GM19463 (cell line): ENCODE results near the gene SERPINB6.
"Not testable (repeated sequence)": the region's sequence is repeated elsewhere in the genome, so short reads cannot be mapped to it uniquely, and the experiment has no call there.

ENCODE experiments used
- ATAC-seq: cut with Tn5 transposase; IDR thresholded peaks from one replicate; pipeline ENCODE4 v1.9.1; 2021; ENCODE audit warnings: mild to moderate bottlenecking, moderate library complexity; ENCODE audit not compliant: unreplicated experiment

SERPINB6 gene

DNA sequence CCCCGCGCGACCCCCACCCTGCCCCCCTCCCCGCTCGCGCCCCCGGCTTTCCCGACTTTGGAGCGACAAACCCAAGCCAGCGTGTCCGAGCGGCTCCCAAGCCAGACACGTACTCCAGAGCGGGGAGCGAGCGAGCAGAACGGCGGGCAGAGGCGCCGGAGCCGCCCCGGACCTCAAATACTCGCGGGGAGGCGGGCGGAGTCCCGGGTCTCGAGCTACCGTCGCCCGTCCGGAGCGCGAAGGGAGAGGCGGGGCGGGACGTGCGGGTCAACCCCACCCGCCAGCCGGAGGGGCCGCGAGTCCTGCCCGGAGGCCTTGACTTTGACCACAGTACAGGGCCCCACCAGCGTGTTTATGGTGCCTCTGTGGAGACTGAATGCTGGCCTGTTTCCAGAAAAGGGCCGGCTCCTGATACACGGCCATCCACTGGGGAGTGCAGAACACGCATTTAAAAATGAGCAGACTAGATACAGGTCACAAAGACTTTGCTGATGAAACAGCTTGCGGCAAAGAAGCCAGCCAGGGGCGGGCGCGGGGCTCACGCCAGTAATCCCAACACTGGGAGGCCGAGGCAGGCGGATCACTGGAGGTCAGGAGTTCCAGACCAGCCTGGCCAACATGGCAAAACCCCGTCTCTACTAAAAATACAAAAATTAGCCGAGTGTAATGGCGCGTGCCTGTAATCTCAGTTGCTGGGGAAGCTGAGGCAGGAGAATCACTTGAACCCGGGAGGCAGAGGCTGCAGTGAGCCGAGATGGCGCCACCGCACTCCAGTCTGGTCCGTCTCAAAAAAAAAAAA, at the start of gene SERPINB6:
Gene SERPINB6, minus strand, starts transcription at position 148 of the 799 bp plus-strand sequence. CDS start 12,235 bp downstream, outside the sequence.
- no peak for ATAC-seq

DNA sequence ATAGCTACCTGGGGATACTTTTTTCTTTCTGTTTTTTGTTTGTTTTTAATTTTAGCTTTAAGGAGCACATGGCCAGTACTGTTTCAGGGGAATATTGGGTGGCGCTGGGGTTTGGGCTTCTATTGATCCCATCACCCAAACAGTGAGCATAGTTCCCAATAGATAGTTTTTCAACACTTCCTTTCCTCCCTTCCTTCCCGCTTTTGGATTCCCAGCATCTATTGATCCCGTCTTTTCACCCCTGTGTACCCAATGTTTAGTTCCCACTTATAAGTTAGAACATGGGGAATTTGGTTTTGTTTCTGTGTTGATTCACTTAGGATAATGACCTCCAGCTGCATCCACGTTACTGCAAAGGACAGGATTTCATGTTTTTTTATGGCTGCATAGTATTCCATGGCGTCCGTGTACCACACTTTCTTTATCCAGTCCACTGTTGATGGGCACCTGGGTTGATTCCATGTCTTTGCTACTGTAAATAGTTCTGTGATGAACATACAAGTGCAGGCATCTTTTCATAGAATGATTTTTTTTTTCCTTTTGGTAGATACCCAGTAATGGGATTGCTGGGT, 48.5 kb upstream of the SERPINB6 start:
- ATAC-seq: no peak

DNA sequence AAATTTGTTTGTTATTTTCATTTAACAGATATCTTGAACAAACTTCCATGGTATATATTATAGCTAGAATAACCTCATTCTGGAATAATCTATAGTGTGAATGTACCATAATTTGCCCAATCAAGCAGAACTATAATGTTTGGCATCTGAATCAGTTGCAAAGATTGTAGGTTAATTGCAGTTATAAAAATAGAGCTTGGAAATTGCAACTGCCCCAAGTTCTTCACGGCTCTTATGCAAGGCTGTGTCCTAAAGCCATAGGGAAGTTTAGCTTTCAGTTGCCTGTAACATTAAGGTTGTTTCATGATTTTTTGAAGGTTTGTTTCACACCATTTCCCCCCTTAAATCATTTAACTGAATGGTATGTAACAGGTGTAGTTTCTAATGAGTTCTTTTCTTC, 47.7 kb upstream of the SERPINB6 start:
- ATAC-seq: no peak

DNA sequence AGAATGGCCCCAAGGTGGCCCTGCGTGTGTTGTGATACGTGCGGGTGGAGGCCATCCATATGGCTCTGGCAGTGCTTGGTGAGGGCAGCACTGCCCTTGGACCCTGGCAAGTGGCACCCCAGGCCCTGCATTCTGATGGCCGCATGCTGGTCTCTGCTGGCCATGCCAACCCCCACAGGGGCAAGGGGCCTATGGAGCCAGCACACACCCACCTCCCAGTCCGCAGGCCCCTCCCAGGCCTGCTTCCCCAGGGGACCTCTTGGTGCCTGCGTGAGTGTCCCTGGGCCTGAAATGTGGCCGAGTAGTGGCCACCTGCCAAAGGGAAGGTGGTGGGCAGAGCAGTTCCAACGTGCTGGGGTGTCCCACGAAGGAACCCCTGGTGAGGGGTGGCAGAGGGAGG, 45.9 kb upstream of the SERPINB6 start:
- ATAC-seq: no peak

DNA sequence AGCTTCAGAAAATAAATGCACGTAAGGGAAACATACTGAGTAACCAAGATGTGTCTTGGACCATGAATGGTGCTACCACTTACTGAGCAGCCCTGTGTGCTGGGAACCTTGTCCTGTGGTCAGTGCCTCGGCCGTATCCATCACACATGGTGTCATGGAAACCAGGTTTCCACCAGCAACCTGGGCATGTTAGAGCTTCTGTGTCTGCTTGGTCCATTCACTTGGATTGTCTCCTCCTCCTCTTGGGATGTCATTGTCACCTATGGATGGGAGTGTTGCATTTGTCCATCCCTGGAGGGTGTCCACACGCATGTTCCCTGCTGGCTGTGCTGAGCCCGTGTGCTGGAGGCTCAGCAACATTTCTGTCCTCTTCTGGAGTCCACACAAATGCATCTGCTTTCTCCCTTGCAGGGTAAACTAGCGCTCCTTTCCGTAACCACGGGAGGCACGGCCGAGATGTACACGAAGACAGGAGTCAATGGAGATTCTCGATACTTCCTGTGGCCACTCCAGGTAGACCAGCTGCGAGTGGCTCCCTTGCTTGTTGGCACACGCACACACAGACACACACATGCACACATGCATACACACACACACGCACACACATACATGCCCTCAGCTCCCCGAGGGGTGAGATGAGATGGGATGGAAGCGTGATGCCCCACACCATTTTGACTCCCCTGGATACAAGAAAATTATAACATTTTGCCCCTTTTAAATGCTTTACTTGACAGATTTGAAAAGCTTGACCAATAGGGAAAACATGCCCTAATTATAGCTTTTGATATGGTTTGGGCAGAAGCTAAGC, 45.3 kb upstream of the SERPINB6 start:
- no peak for ATAC-seq

DNA sequence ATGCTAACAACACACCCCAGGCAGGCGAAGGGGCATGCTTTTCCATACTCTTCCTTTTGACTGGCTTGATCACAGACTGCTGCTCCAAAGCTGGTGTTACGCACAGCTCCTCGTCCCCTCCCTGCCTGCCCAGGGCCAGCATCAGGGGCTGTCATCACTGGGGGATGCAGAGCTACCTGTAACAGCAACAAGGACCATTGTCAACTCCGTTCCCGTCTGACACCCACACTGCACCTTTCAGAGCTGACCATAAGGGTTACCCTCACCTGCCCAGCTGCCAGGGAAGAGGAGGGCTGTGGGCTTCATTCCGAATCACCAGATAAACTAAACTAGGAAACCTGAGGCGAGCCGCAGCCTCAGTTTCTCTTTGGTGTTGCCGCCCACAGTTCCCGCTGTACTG, 43.8 kb upstream of the SERPINB6 start:
- no peak for ATAC-seq

DNA sequence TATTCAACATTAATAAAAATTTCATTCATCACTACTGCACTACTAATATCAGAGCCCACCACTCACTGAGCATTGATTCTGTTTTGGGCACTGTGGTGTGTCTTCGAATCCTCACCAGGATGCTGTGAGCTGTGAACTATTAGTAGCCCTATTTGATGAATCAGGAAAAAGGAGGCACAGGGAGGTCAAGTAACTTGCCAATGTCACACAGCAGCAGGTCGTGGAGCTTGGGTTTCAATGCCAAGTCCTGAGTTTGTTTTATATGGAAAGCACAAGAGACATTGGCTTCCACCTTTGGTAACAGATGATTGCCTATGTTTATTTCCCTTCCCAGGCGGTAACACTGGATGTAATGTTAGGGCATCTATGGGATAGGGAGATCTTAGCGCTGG, 43.3 kb upstream of the SERPINB6 start:
- no peak for ATAC-seq

DNA sequence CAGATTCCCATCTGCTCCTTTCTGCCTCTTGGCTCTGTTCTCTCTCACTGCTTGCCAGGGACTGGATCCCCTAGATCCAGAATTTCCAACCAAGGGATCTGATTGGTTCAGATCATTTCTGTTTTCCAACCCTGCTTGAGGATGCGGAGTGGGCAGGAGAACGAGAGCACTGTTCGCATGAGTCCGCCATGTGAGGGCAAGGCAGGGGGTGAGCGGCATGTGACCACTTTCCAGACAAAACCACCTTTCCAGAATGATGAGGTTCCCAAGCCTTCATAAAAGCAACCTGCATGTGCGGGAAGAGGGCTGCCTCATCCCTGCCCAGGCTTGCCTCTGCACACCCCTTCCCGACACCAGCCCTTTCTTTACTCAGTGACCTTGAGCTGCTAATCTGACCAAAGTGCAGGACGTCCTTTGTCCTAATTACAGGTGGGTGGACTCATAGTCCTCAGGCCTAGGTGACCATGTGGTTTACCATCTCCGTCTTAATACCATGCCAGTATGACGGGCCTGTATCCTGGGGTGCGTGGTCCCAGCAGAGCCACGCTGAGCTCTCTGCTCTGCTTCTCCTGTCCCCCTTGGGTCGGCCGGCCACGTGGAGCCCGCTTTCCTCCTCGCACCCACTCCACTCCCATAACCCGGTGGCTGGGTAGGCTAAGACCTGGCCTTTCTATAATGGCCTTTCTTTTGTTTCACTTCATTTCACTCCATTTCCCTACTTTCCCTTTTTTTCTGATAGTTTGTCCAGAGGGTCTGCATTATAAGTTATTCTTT, 42.7 kb upstream of the SERPINB6 start:
- no peak for ATAC-seq

DNA sequence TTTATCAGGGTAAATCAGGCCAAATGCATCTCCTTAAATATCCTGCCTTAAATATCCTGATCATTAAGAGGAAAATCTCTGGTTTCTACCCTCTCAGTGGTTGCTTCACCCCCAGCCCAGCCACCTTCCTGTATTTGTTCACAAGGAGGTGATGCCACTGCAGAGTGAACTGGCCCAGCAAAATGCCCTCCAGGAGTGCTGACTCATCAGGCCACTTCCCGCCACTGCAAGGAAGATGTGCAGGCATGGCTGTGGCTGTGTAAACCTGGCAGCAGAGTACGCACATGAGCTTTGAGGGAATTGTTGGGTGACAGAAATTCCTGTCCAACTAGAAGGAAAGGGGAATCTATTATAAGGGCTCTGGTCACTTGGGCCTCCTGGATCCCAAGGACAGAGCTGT, 42.1 kb upstream of the SERPINB6 start:
- no peak for ATAC-seq

DNA sequence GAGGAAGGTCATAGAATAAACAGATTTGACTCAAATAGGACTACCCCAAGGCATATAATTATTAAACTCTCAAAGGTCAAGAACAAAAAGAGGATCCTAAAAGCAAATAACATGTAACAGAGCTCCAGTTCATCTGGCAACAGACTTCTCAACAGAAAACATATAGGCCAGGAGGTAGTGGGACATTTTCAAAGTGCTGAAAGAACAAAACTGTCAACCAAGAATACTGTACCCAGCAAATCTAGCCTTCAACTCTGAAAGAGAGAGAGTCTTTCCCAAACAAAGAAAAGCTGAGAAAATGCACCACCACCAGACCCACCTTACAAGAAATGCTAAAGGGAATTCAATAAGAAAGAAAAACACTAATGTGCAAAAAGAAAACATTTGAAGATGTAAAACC, 40.2 kb upstream of the SERPINB6 start:
- no peak for ATAC-seq

DNA sequence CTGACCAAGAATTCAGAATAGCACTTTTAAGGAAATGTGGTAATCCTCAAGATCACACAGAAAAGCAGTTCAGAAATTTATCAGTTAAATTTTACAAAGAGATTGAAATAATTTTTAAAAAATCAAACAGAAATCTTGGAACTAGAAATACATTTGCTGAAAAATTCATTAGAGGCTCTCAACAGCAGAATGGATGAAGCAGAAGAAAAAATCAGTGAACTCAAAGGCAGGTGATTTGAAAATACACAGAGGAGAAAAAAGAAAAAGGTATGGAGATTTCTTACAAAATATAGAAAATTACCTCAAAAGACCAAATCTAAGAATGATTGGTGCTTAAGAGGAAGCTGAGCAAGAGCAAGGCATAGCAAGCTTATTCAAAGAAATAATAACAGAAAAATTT, 39.8 kb upstream of the SERPINB6 start:
- no peak for ATAC-seq

DNA sequence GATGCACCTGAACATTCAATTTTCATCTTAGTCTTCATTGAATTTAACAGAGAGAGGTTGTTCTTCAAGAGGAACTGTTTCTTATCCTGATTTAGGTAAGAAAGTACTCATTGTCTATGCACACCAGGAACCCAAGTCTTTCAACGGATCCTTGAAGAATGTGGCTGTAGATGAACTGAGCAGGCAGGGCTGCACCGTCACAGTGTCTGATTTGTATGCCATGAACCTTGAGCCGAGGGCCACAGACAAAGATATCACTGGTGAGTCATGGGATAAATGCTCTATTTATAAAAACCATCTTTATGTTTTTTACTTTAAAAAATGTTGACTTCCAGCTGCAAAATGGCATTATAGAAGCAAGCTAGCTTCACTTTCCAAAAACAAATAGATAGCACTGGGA, 38.6 kb upstream of the SERPINB6 start:
- no peak for ATAC-seq

DNA sequence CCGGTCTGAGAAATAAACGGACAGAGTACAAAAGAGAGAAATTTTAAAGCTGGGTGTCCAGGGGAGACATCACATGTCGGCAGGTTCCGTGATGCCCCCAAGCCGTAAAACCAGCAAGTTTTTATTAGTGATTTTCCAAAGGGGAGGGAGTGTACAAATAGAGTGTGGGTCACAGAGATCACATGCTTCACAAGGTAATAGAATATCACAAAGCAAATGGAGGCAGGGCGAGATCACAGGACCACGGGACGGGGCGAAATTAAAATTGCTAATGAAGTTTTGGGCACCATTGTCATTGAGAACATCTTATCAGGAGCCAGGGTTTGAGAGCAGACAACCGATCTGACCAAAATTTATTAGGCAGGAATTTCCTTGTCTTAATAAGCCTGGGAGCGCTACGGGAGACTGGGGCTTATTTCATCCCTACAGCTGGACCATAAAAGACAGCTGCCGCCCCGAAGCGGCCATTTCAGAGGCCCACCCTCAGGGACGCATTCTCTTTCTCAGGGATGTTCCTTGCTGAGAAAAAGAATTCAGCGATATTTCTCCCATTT, 37.4 kb upstream of the SERPINB6 start:
- not testable (repeated sequence) for ATAC-seq

DNA sequence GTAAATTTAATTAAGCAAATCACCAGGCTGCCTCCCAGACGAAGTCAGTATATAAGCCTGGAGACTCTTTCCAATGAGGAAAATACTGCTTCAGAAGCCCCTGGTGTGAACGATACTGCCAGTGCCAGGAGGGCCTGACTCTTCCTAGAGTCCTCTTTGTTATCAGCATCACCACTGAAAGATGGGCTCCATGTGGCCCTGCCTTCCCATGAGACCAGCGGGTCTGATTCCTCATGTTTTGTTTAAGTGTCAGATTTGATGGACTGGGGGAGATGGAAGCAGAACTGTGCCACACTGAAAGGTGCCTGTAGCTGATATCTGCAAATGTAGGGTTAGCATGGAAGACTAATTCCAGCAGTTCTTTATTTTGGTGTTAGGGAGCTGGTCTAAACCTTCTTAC, 36.2 kb upstream of the SERPINB6 start:
- ATAC-seq: no peak

DNA sequence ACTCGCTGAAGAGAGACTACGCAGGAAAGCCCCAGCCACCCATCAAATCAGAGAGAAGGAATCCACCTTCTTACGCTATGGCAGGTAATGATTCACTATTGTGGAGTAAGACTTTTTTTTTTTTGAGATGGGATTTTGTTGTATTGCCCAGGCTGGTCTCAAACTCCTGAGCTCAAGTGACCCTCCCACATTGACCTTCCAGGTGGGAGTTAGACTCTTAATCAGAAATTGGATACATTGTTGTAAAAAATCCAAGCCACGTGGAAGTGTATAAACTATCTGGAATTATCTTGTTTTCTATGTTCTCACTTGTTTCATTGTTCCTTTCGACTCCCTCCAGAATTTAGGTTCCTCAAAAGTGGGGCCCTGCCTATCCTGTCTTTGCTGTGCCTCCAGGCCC, 35.1 kb upstream of the SERPINB6 start:
- no peak for ATAC-seq

DNA sequence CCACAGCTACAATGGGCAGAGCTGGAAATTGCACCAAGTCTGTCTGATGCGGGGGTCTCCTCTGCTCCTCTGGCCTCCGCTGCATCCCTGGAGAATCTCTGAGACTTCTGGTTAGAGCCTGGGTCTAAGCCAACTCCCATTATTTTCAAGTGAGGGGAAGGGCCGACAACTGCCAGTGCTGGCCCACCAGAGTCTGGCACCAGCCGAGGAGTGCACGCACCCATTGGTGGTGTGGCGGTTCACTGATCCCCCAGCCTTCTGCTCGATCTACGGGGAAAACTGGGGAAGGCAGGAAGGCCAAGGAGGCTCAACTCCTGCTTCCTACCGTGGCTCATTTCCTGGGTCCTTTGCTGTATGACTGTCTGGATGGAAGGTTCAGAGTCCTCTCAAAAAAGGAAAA, 34.5 kb upstream of the SERPINB6 start:
- no peak for ATAC-seq

DNA sequence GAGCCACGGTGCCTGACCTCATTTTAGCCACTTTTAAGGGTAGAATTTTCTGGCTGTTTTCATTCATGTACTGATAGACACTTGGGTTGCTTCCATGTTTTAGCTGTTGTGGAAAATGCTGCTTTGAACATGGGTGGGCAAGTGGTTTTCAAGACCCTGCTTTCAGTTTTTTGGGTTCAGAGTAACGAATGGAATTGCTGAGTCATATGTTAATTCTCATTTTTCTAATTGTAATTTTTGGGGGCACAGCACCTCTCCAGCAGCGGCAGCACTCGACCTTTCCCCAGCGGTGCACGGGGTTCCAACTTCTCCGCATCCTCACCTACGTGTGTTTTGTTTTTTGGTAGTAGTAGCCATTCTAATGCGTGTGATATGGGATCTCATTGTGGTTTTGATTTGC, 33.7 kb upstream of the SERPINB6 start:
- no peak for ATAC-seq

DNA sequence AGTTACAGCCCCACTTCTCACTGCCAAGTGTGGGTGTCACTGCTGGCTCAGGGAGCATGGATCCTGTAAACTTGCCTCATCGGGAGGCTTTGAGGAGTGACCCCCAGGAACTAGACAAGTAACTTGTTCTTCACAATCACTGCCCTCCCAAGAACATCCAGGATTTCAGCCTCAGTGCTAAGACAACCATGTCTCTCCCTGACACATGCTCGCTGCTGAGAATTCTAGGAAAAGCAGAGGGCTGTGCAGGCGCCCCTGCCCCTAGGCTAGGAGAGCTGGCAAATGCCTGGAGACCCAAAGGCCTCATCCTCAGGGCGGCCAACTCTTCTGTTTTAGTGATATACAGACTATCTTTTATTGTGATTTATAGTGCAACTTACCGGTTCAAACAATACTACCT, 31.9 kb upstream of the SERPINB6 start:
- ATAC-seq: not testable (repeated sequence)

DNA sequence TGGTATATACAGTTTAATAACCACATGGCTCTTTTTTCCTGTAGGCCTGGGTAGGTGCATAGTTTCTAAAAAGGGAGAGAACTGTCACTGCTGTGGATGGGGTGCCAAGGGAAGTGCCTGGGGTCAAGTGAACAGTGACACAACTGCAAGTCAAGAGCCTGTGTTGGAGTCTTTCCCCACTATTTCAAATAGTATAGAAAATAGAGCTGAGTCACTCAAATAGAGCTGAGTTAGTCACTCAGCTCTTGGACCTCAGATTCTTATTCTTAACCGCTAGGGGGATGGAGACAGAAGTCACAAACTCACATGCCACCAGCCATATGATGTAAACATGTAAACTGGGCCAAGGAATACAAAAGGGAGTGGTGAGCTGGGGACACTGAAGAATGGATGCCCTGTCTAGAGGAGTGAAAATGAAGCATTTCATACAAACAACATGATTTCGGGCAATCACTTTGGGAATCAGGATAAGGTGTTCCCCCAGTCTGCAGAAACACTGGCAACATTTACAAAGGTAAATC, 30.5 kb upstream of the SERPINB6 start:
- peak; percentile 29 for ATAC-seq

DNA sequence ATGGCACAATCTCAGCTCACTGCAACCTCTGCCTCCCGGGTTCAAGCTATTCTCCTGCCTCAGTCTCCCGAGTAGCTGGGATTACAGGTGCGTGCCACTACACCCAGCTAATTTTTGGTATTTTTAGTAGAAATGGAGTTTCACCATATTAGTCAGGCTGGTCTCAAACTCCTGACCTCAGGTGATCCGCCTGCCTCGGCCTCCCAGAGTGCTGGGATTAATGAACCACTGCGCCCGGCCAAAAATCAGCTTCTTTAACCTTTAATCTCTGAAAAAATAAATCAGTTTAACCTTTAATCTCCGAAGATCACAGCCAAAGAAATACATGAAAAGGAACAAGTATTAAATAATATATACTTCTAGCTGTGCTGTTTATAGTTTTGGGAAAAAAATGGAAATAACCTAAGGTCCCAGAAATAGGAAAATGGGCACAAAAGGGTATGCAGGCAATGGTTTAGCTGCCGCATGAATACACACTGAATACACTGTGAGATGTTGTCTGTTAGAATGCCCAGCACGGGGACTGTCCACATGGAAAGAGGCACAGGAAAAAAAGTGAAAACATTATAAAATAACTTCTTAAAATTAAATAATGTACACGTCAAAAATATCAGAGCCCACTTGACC, 29.9 kb upstream of the SERPINB6 start:
- ATAC-seq: no peak
